OCI-LY1 (cell line): ENCODE data around the gene RAD51B.

Experiments
- H2AFZ ChIP-seq: fragments of 200-600 bp; sonication (generic), shearing (Covaris generic); 2 replicates; pipeline ENCODE4 v1.6.0; 2014; ENCODE audit warnings: antibody characterized with exemption, mild to moderate bottlenecking, low read length
- H3F3A ChIP-seq: fragments of 200-600 bp; sonication (generic), shearing (Covaris generic); 2 replicates; pipeline ENCODE4 v1.6.0; 2014; ENCODE audit warnings: mild to moderate bottlenecking, antibody characterized with exemption, low read length, moderate library complexity; ENCODE audit not compliant: insufficient read depth
- H3K27ac ChIP-seq: fragments of 200-600 bp; sonication (generic); 2 replicates; pipeline ENCODE4 v1.5.1; 2014; ENCODE audit warnings: low read length, mixed run types, mild to moderate bottlenecking, low read depth; ENCODE audit not compliant: poor library complexity, severe bottlenecking
- H3K27me3 ChIP-seq: fragments of 200-600 bp; sonication (generic); 2 replicates; pipeline ENCODE4 v1.6.0; 2014; ENCODE audit warnings: antibody characterized with exemption, mild to moderate bottlenecking, low read length, moderate library complexity; ENCODE audit not compliant: insufficient read depth
- H3K36me3 ChIP-seq: fragments of 200-600 bp; sonication (generic); 2 replicates; pipeline ENCODE4 v1.6.1; 2014; ENCODE audit warnings: mild to moderate bottlenecking, antibody characterized with exemption, low read length, moderate library complexity, mixed read lengths; ENCODE audit not compliant: insufficient read depth
- H3K4me1 ChIP-seq: fragments of 200-600 bp; sonication (generic); 2 replicates; pipeline ENCODE4 v1.5.1; 2014; ENCODE audit warnings: mild to moderate bottlenecking, low read length, moderate library complexity; ENCODE audit not compliant: insufficient read depth, severe bottlenecking
- H3K4me2 ChIP-seq: fragments of 200-600 bp; sonication (generic), shearing (Covaris generic); 2 replicates; pipeline ENCODE4 v1.6.1; 2014; ENCODE audit warnings: low read length
- H3K4me3 ChIP-seq: fragments of 200-600 bp; sonication (generic); 2 replicates; pipeline ENCODE4 v1.5.1; 2014; ENCODE audit warnings: low read length, low read depth, mild to moderate bottlenecking, mixed read lengths; ENCODE audit not compliant: poor library complexity, severe bottlenecking
- H3K79me2 ChIP-seq: fragments of 200-600 bp; shearing (Covaris generic); 2 replicates; pipeline ENCODE4 v1.6.1; 2016; ENCODE audit warnings: mixed run types, low read length, mixed read lengths; ENCODE audit not compliant: insufficient read depth
- H3K9ac ChIP-seq: fragments of 200-600 bp; sonication (generic), shearing (Covaris generic); 2 replicates; pipeline ENCODE4 v1.6.1; 2014; ENCODE audit warnings: mild to moderate bottlenecking, low read length, mixed read lengths
- H3K9me2 ChIP-seq: fragments of 200-600 bp; sonication (generic), shearing (Covaris generic); 2 replicates; pipeline ENCODE4 v1.6.1; 2014; ENCODE audit warnings: low read depth, mild to moderate bottlenecking, low read length, mixed read lengths
- H3K9me3 ChIP-seq: fragments of 200-600 bp; shearing (Covaris generic); 2 replicates; pipeline ENCODE4 v1.6.1; 2014; ENCODE audit warnings: low read length, mixed read lengths
- H4K20me1 ChIP-seq: fragments of 200-600 bp; sonication (generic), shearing (Covaris generic); 2 replicates; pipeline ENCODE4 v1.6.0; 2016; ENCODE audit warnings: mild to moderate bottlenecking, low read length; ENCODE audit not compliant: insufficient read depth
- CTCF ChIP-seq: fragments of 200-600 bp; sonication (generic), shearing (Covaris generic); IDR thresholded peaks from 2 replicates; pipeline ENCODE4 v1.5.1; 2017; ENCODE audit warnings: mild to moderate bottlenecking, antibody characterized with exemption, low read length, moderate library complexity, mixed read lengths
- EZH2 ChIP-seq: fragments of 200-600 bp; sonication (generic), shearing (Covaris generic); IDR thresholded peaks from 2 replicates; pipeline ENCODE4 v1.8.0; 2017; ENCODE audit warnings: borderline replicate concordance, mixed run types, mild to moderate bottlenecking, antibody characterized with exemption, low read length, moderate library complexity, mixed read lengths

The RAD51B gene

GRCh38 chr14:68458840-68459469 is 639.4 kb downstream of the RAD51B start:
- no peak overlapping the region for H3K9ac ChIP-seq
- no peaks in the 10 kb centered on the region for H3K27me3 ChIP-seq
- H3K9me3 ChIP-seq, result peaks cover 7% of the 10 kb centered on the region; the same call in 1 of the 2 replicates
- H4K20me1 ChIP-seq, result no peaks in the 10 kb centered on the region
- no peaks in the 10 kb centered on the region for H3K79me2 ChIP-seq
- H3K4me2 ChIP-seq, result no peak overlapping the region
- no peaks in the 10 kb centered on the region for H3K9me2 ChIP-seq
- no peaks in the 10 kb centered on the region for H3K4me1 ChIP-seq
- no peak for TF ChIP-seq EZH2
- no peak for TF ChIP-seq CTCF
- H3K4me3 ChIP-seq, result no peak overlapping the region
- H2AFZ ChIP-seq, result no peak overlapping the region
- H3F3A ChIP-seq, result no peaks in the 10 kb centered on the region
- no peak overlapping the region for H3K27ac ChIP-seq
- H3K36me3 ChIP-seq, result no peaks in the 10 kb centered on the region

GRCh38 chr14:68459480-68460136 is 640.0 kb downstream of the RAD51B start:
- Histone ChIP-seq H3K4me3 (no peak overlapping the region), H3K27me3 (no peaks in the 10 kb centered on the region), H3K27ac (no peak overlapping the region), H3K9me2 (no peaks in the 10 kb centered on the region), H3F3A (no peaks in the 10 kb centered on the region), H3K9ac (no peak overlapping the region), H4K20me1 (no peaks in the 10 kb centered on the region), H3K79me2 (no peaks in the 10 kb centered on the region), H3K36me3 (no peaks in the 10 kb centered on the region), H3K4me1 (no peaks in the 10 kb centered on the region), H3K9me3 (peaks cover 4% of the 10 kb centered on the region; the same call in 1 of the 2 replicates), H3K4me2 (no peak overlapping the region), H2AFZ (no peak overlapping the region)
- TF ChIP-seq CTCF, result no peak

- Histone ChIP-seq H3K27me3 (no peaks in the 10 kb centered on the region), H3K79me2 (no peaks in the 10 kb centered on the region), H3K9ac (no peak overlapping the region), H3K27ac (no peak overlapping the region), H2AFZ (no peak overlapping the region), H3K4me3 (no peak overlapping the region), H3F3A (no peaks in the 10 kb centered on the region), H3K4me2 (no peak overlapping the region), H3K4me1 (no peaks in the 10 kb centered on the region), H3K9me3 (no peaks in the 10 kb centered on the region), H4K20me1 (no peaks in the 10 kb centered on the region), H3K36me3 (no peaks in the 10 kb centered on the region), H3K9me2 (no peaks in the 10 kb centered on the region)
- TF ChIP-seq CTCF, result no peak
- TF ChIP-seq EZH2, result no peak
These were observed 641.0 kb downstream of the RAD51B start for GRCh38 chr14:68460541-68460940.
